WTC11 (cell line): Measurements from ENCODE around the gene ACYP1. TPM values are rescaled to one million over a fixed set of nuclear protein-coding genes. Genes with fewer than 3 reads are reported as not detected.

Experiments
- ATAC-seq: fragments of 200-7000 bp; cut with Tn5 transposase; 2 replicates; pipeline ENCODE4 v1.10.0; 2021; ENCODE audit warnings: mild to moderate bottlenecking, moderate library complexity
- CTCF ChIA-PET: fragments of 300-600 bp; sonication (Branson Sonifier 250); formaldehyde crosslinking; loops from one replicate; lab custom pipeline; 2021; ENCODE audit warnings: antibody characterized with exemption; lab: Charles Lee
- POLR2A ChIA-PET: fragments of 350-600 bp; sonication (Branson Sonifier 250); formaldehyde crosslinking; loops from one replicate; lab custom pipeline; 2021; ENCODE audit warnings: antibody characterized with exemption; lab: Charles Lee
- DNase-seq: peaks from one replicate; pipeline ENCODE4 v3.0.0; 2021; ENCODE audit warnings: low spot score
- H3K27ac Mint-ChIP-seq: 2 replicates; pipeline ENCODE4 v1.8.0; 2021; ENCODE audit warnings: mixed read lengths
- H3K27me3 Mint-ChIP-seq: 2 replicates; pipeline ENCODE4 v1.8.0; 2021; ENCODE audit warnings: low read depth, mild to moderate bottlenecking, moderate library complexity, mixed read lengths
- H3K36me3 Mint-ChIP-seq: 2 replicates; pipeline ENCODE4 v1.8.0; 2021; ENCODE audit warnings: mixed read lengths
- H3K4me1 Mint-ChIP-seq: 2 replicates; pipeline ENCODE4 v1.8.0; 2022; ENCODE audit warnings: mixed read lengths
- H3K4me3 Mint-ChIP-seq: 2 replicates; pipeline ENCODE4 v1.8.0; 2021; ENCODE audit warnings: mild to moderate bottlenecking, moderate library complexity, mixed read lengths
- H3K9me3 Mint-ChIP-seq: 2 replicates; pipeline ENCODE4 v1.8.0; 2021; ENCODE audit warnings: mixed read lengths
- AFF4 ChIP-seq: sonication (generic); formaldehyde crosslinking; IDR thresholded peaks from 2 replicates; pipeline ENCODE4 v1.8.1; 2023; ENCODE audit warnings: mild to moderate bottlenecking, missing genetic modification reagents, borderline replicate concordance
- ATF1 ChIP-seq: sonication (generic); formaldehyde crosslinking; IDR thresholded peaks from 2 replicates; pipeline ENCODE4 v1.8.1; 2023; ENCODE audit warnings: mild to moderate bottlenecking, moderate library complexity, missing genetic modification reagents
- CREM ChIP-seq: sonication (generic); formaldehyde crosslinking; IDR thresholded peaks from 2 replicates; pipeline ENCODE4 v1.8.1; 2022; ENCODE audit warnings: mild to moderate bottlenecking, missing genetic modification reagents, moderate library complexity
- ETV6 ChIP-seq: sonication (generic); formaldehyde crosslinking; IDR thresholded peaks from 2 replicates; pipeline ENCODE4 v1.8.1; 2022; ENCODE audit warnings: mild to moderate bottlenecking, missing genetic modification reagents
- FOXJ3 ChIP-seq: sonication (generic); formaldehyde crosslinking; IDR thresholded peaks from 2 replicates; pipeline ENCODE4 v1.9.0; 2021; ENCODE audit warnings: missing genetic modification reagents, mild to moderate bottlenecking, borderline replicate concordance
- FOXK1 ChIP-seq: sonication (generic); formaldehyde crosslinking; IDR thresholded peaks from 2 replicates; pipeline ENCODE4 v1.8.0; 2022; ENCODE audit warnings: mild to moderate bottlenecking, moderate library complexity, missing genetic modification reagents
- FOXP4 ChIP-seq: sonication (generic); formaldehyde crosslinking; IDR thresholded peaks from 2 replicates; pipeline ENCODE4 v1.8.0; 2022; ENCODE audit warnings: mild to moderate bottlenecking, missing genetic modification reagents
- GTF2I ChIP-seq: fragments of 250-450 bp; sonication (Bioruptor Pico); conservative IDR thresholded peaks from 2 replicates; pipeline ENCODE4 v1.4.0; 2021; ENCODE audit warnings: mild to moderate bottlenecking
- JUN ChIP-seq: sonication (generic); formaldehyde crosslinking; IDR thresholded peaks from 2 replicates; pipeline ENCODE4 v1.8.0; 2023; ENCODE audit warnings: mild to moderate bottlenecking, missing genetic modification reagents
- SMAD3 ChIP-seq: sonication (generic); formaldehyde crosslinking; IDR thresholded peaks from 2 replicates; pipeline ENCODE4 v1.8.0; 2022; ENCODE audit warnings: missing genetic modification reagents, mild to moderate bottlenecking, borderline replicate concordance
- TEAD4 ChIP-seq: sonication (generic); formaldehyde crosslinking; IDR thresholded peaks from 2 replicates; pipeline ENCODE4 v1.8.0; 2022; ENCODE audit warnings: mild to moderate bottlenecking, missing genetic modification reagents
- ZNF219 ChIP-seq: sonication (generic); formaldehyde crosslinking; IDR thresholded peaks from 2 replicates; pipeline ENCODE4 v1.8.0; 2023; ENCODE audit warnings: missing genetic modification reagents, mild to moderate bottlenecking, borderline replicate concordance
- ZNF416 ChIP-seq: fragments of 250-450 bp; sonication (Bioruptor Pico); IDR thresholded peaks from 2 replicates; pipeline ENCODE4 v1.9.0; 2021; ENCODE audit warnings: mild to moderate bottlenecking, inconsistent platforms
- ZNF425 ChIP-seq: fragments of 250-450 bp; sonication (Bioruptor Pico); conservative IDR thresholded peaks from 2 replicates; pipeline ENCODE4 v1.9.0; 2021; ENCODE audit warnings: mild to moderate bottlenecking
- ZSCAN18 ChIP-seq: fragments of 250-450 bp; sonication (Bioruptor Pico); IDR thresholded peaks from 2 replicates; pipeline ENCODE4 v2.1.2; 2022; ENCODE audit warnings: mild to moderate bottlenecking, moderate library complexity
- total RNA-seq: library from RNA; stranded (reverse); gene quantifications from 3 replicates; pipeline ENCODE4 v1.2.3, GENCODE V29; 2021
- TF ChIP-seq, protein P1 (sequence below): sonication (generic); formaldehyde crosslinking; IDR thresholded peaks from 2 replicates; pipeline ENCODE4 v1.8.1; 2023; ENCODE audit warnings: mild to moderate bottlenecking, missing genetic modification reagents
- TF ChIP-seq, protein P2 (sequence below): fragments of 250-450 bp; sonication (Bioruptor Pico); IDR thresholded peaks from 2 replicates; pipeline ENCODE4 v1.9.0; 2021; ENCODE audit warnings: mild to moderate bottlenecking, borderline replicate concordance

Gene ACYP1
- total RNA-seq, 1 experiment from 2014 or later: 26.6 TPM

- Mint-ChIP-seq H3K27ac (no peak overlapping the region), H3K27me3 (no peaks in the 10 kb centered on the region), H3K4me1 (no peaks in the 10 kb centered on the region), H3K9me3 (no peaks in the 10 kb centered on the region), H3K36me3 (peaks cover 21% of the 10 kb centered on the region), H3K4me3 (no peak overlapping the region)
- TF ChIP-seq ATF1 (CRISPR knock-in tag): no peak
- TF ChIP-seq ZNF219: no peak
- no peak for TF ChIP-seq ETV6 (CRISPR knock-in tag)
- TF ChIP-seq, protein P1, sequence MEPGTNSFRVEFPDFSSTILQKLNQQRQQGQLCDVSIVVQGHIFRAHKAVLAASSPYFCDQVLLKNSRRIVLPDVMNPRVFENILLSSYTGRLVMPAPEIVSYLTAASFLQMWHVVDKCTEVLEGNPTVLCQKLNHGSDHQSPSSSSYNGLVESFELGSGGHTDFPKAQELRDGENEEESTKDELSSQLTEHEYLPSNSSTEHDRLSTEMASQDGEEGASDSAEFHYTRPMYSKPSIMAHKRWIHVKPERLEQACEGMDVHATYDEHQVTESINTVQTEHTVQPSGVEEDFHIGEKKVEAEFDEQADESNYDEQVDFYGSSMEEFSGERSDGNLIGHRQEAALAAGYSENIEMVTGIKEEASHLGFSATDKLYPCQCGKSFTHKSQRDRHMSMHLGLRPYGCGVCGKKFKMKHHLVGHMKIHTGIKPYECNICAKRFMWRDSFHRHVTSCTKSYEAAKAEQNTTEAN (CRISPR knock-in tag): no peak
- CTCF ChIA-PET: no interaction called here
- DNase-seq (no peak), ATAC-seq (no peak)
- POLR2A ChIA-PET: no interaction called here
These were observed 37.9 kb downstream of the ACYP1 start for GRCh38 chr14:75025876-75026275.

DNA sequence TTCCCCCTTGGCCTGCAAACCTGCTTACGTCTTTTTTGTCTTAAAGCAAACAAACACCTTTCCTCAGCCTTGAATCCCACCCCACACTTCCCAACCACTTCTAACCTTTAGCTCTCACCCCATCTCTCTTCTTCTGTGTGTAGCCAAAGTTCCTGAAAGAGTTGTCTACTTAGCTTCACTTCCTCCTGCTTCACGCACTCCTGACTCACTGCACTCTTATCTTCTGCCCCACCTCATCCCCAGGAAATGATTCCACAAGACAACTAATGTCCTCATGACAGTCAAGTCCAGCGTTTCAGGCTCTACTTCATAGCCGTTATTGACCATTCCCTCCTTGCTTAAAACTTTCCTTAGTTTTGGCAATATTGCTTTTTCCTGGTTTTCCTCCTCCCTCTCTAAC is 38.7 kb downstream of the ACYP1 start:
- H3K4me1 Mint-ChIP-seq: no peaks in the 10 kb centered on the region
- no peak overlapping the region for H3K4me3 Mint-ChIP-seq
- CTCF ChIA-PET: interaction anchor here (1.0 to 6.2 kb wide), 3 partner anchors 79 to 164 kb away, joined by 3 to 40 read pairs (median 3); no protein-coding TSS in a partner anchor
- H3K27ac Mint-ChIP-seq: no peak overlapping the region
- H3K36me3 Mint-ChIP-seq: peaks cover 17% of the 10 kb centered on the region
- DNase-seq (no peak), ATAC-seq (no peak)
- H3K9me3 Mint-ChIP-seq: no peaks in the 10 kb centered on the region
- POLR2A ChIA-PET: no interaction called here
- H3K27me3 Mint-ChIP-seq: no peaks in the 10 kb centered on the region
- no peak for TF ChIP-seq TEAD4 (CRISPR knock-in tag)
- TF ChIP-seq, protein P2, sequence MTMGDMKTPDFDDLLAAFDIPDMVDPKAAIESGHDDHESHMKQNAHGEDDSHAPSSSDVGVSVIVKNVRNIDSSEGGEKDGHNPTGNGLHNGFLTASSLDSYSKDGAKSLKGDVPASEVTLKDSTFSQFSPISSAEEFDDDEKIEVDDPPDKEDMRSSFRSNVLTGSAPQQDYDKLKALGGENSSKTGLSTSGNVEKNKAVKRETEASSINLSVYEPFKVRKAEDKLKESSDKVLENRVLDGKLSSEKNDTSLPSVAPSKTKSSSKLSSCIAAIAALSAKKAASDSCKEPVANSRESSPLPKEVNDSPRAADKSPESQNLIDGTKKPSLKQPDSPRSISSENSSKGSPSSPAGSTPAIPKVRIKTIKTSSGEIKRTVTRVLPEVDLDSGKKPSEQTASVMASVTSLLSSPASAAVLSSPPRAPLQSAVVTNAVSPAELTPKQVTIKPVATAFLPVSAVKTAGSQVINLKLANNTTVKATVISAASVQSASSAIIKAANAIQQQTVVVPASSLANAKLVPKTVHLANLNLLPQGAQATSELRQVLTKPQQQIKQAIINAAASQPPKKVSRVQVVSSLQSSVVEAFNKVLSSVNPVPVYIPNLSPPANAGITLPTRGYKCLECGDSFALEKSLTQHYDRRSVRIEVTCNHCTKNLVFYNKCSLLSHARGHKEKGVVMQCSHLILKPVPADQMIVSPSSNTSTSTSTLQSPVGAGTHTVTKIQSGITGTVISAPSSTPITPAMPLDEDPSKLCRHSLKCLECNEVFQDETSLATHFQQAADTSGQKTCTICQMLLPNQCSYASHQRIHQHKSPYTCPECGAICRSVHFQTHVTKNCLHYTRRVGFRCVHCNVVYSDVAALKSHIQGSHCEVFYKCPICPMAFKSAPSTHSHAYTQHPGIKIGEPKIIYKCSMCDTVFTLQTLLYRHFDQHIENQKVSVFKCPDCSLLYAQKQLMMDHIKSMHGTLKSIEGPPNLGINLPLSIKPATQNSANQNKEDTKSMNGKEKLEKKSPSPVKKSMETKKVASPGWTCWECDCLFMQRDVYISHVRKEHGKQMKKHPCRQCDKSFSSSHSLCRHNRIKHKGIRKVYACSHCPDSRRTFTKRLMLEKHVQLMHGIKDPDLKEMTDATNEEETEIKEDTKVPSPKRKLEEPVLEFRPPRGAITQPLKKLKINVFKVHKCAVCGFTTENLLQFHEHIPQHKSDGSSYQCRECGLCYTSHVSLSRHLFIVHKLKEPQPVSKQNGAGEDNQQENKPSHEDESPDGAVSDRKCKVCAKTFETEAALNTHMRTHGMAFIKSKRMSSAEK (CRISPR knock-in tag): no peak
- TF ChIP-seq ZNF416 (CRISPR knock-in tag): no peak
- TF ChIP-seq JUN (CRISPR knock-in tag): no peak
- no peak for TF ChIP-seq GTF2I (CRISPR knock-in tag)
- TF ChIP-seq CREM (CRISPR knock-in tag): no peak
- no peak for TF ChIP-seq FOXJ3 (CRISPR knock-in tag)
- no peak for TF ChIP-seq FOXK1
- TF ChIP-seq AFF4 (CRISPR knock-in tag): no peak
- TF ChIP-seq FOXP4 (CRISPR knock-in tag): no peak
- TF ChIP-seq SMAD3 (CRISPR knock-in tag): no peak
- no peak for TF ChIP-seq ETV6 (CRISPR knock-in tag)
- TF ChIP-seq ZNF425 (CRISPR knock-in tag): no peak
- no peak for TF ChIP-seq ZSCAN18 (CRISPR knock-in tag)
